SK-N-SH treated with all-trans-retinoic acid at 6 μM for 48 hours (cell line): ENCODE measurements around the gene RPGRIP1L.

Experiments used
- ATAC-seq: fragments of 200-7000 bp; cut with Tn5 transposase; 3 replicates; pipeline ENCODE4 v1.9.1; 2020; ENCODE audit warnings: mild to moderate bottlenecking, moderate library complexity
- ARNTL ChIP-seq: fragments of 450-650 bp; formaldehyde crosslinking; IDR thresholded peaks from 2 replicates; pipeline ENCODE4 v1.5.0; 2020; ENCODE audit warnings: low read depth, mild to moderate bottlenecking, moderate library complexity, borderline replicate concordance
- CREB5 ChIP-seq: fragments of 250-450 bp; sonication (Bioruptor Pico); IDR thresholded peaks from 2 replicates; pipeline ENCODE4 v1.5.1; 2020; ENCODE audit warnings: low read depth, mild to moderate bottlenecking, moderate library complexity
- CSDC2 ChIP-seq: fragments of 250-450 bp; sonication (Bioruptor Pico); IDR thresholded peaks from 2 replicates; pipeline ENCODE4 v1.5.0; 2020; ENCODE audit warnings: mild to moderate bottlenecking, moderate library complexity
- CSRNP3 ChIP-seq: fragments of 250-450 bp; sonication (Bioruptor Pico); IDR thresholded peaks from 2 replicates; pipeline ENCODE4 v1.5.1; 2021; ENCODE audit warnings: mild to moderate bottlenecking, moderate library complexity
- ESRRG ChIP-seq: fragments of 250-450 bp; sonication (Bioruptor Pico); IDR thresholded peaks from 2 replicates; pipeline ENCODE4 v1.6.1; 2021; ENCODE audit warnings: mild to moderate bottlenecking
- ISL1 ChIP-seq: fragments of 250-450 bp; sonication (Bioruptor Pico); IDR thresholded peaks from 2 replicates; pipeline ENCODE4 v2.1.2; 2022; ENCODE audit warnings: mild to moderate bottlenecking, moderate library complexity
- OSR1 ChIP-seq: fragments of 250-450 bp; sonication (Bioruptor Pico); IDR thresholded peaks from 2 replicates; pipeline ENCODE4 v1.8.0; 2022; ENCODE audit warnings: moderate library complexity, mild to moderate bottlenecking, inconsistent platforms
- PPARA ChIP-seq: fragments of 250-450 bp; sonication (Bioruptor Pico); IDR thresholded peaks from 2 replicates; pipeline ENCODE4 v1.5.0; 2020; ENCODE audit warnings: mild to moderate bottlenecking, borderline replicate concordance
- RARB ChIP-seq: fragments of 250-450 bp; sonication (Bioruptor Pico); IDR thresholded peaks from 2 replicates; pipeline ENCODE4 v1.8.0; 2021; ENCODE audit warnings: mild to moderate bottlenecking, moderate library complexity
- TOX ChIP-seq: fragments of 250-450 bp; sonication (Bioruptor Pico); IDR thresholded peaks from 2 replicates; pipeline ENCODE4 v1.8.0; 2021; ENCODE audit warnings: mild to moderate bottlenecking, moderate library complexity, borderline replicate concordance
- TSHZ2 ChIP-seq: fragments of 250-450 bp; sonication (Bioruptor Pico); IDR thresholded peaks from 2 replicates; pipeline ENCODE4 v1.5.0; 2020; ENCODE audit warnings: mild to moderate bottlenecking, moderate library complexity
- ZC3H10 ChIP-seq: fragments of 250-450 bp; sonication (Bioruptor Pico); IDR thresholded peaks from 2 replicates; pipeline ENCODE4 v1.5.1; 2021; ENCODE audit warnings: mild to moderate bottlenecking, moderate library complexity
- ZFP3 ChIP-seq: fragments of 250-450 bp; sonication (Bioruptor Pico); IDR thresholded peaks from 2 replicates; pipeline ENCODE4 v1.5.0; 2020; ENCODE audit warnings: mild to moderate bottlenecking, moderate library complexity
- ZNF565 ChIP-seq: fragments of 450-650 bp; formaldehyde crosslinking; conservative IDR thresholded peaks from 2 replicates; pipeline ENCODE4 v1.5.0; 2020; ENCODE audit warnings: low read depth, mild to moderate bottlenecking, moderate library complexity
- ZNF70 ChIP-seq: fragments of 450-650 bp; formaldehyde crosslinking; IDR thresholded peaks from 2 replicates; pipeline ENCODE4 v1.5.0; 2020; ENCODE audit warnings: mild to moderate bottlenecking, moderate library complexity
- ZNF8 ChIP-seq: fragments of 450-650 bp; formaldehyde crosslinking; IDR thresholded peaks from 2 replicates; pipeline ENCODE4 v1.5.0; 2020; ENCODE audit warnings: mild to moderate bottlenecking, moderate library complexity
- TF ChIP-seq, protein P1 (sequence below): fragments of 250-450 bp; sonication (Bioruptor Pico); IDR thresholded peaks from 2 replicates; pipeline ENCODE4 v1.8.0; 2020; ENCODE audit warnings: mild to moderate bottlenecking, moderate library complexity, borderline replicate concordance

Gene RPGRIP1L

DNA sequence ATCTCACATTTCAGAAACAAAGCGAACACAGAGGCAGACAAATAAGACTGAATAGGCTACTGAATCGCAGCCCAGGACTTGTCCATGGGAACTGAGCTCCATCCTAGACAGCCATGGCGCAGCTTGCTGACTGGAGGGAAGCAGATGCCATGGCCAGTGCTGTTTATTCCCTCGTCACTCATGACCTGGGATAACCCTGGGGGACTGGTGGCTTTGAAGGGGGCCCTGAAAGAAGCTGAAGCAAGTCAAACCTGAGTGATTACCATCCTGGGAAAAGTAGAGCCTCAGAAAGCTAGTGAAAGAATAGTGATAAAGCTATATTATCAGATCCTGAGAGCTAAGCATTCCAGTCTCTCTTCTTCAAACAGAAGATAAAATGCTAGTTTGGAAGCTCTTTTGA is 94.1 kb downstream of the RPGRIP1L start:
- no peak for ATAC-seq
- TF ChIP-seq RARB (CRISPR knock-in tag) (no peak), ESRRG (CRISPR knock-in tag) (no peak), CREB5 (CRISPR knock-in tag) (no peak), TSHZ2 (no peak), ZFP3 (CRISPR knock-in tag) (no peak)
- TF ChIP-seq, protein P1, sequence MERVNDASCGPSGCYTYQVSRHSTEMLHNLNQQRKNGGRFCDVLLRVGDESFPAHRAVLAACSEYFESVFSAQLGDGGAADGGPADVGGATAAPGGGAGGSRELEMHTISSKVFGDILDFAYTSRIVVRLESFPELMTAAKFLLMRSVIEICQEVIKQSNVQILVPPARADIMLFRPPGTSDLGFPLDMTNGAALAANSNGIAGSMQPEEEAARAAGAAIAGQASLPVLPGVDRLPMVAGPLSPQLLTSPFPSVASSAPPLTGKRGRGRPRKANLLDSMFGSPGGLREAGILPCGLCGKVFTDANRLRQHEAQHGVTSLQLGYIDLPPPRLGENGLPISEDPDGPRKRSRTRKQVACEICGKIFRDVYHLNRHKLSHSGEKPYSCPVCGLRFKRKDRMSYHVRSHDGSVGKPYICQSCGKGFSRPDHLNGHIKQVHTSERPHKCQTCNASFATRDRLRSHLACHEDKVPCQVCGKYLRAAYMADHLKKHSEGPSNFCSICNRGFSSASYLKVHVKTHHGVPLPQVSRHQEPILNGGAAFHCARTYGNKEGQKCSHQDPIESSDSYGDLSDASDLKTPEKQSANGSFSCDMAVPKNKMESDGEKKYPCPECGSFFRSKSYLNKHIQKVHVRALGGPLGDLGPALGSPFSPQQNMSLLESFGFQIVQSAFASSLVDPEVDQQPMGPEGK (CRISPR knock-in tag): no peak
- TF ChIP-seq, all 23 proteins: peak for 0

DNA sequence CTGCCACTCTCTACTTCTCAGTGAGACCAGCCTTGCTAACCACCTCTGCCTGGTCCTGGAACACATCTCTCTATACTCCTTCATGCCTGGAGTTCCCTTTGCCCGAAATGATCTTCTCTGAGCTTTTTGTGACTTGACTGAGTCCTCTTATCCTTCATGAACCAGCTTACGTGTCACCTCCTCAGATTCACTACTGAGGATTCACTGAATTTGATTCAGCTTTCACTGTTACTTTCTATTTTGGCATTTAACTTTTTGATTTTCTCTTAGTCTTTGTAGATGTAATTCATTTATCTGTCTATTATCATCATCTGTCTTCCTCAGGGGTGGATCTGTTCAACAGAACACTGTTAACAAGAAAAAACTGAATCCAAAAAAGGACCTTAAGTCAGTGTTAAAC is 95.6 kb downstream of the RPGRIP1L start:
- ATAC-seq: no peak

More for the DNA sequence above, 95.6 kb downstream of the RPGRIP1L start:
- TF ChIP-seq CSDC2 (CRISPR knock-in tag) (no peak), ISL1 (CRISPR knock-in tag) (no peak), RARB (CRISPR knock-in tag) (no peak), TOX (no peak), CREB5 (CRISPR knock-in tag) (no peak), ZNF70 (CRISPR knock-in tag) (no peak), PPARA (no peak), ZNF8 (CRISPR knock-in tag) (no peak), ZNF565 (CRISPR knock-in tag) (no peak), CSRNP3 (CRISPR knock-in tag) (no peak), TSHZ2 (no peak), OSR1 (no peak), ARNTL (no peak), ESRRG (CRISPR knock-in tag) (no peak), ZC3H10 (CRISPR knock-in tag) (no peak)
- TF ChIP-seq, protein P1 (CRISPR knock-in tag): no peak
